ENCODE results near the gene KIF16B. TPM values are rescaled to one million over a fixed set of nuclear protein-coding genes. Genes with fewer than 3 reads are reported as not detected.
A peak's percentile ranks its signal among the peaks of the same experiment; 100 is the strongest.

KIF16B gene
- total and polyA plus RNA-seq, 2 of the 13 experiments (the other 11 are each of a cell fraction or from before 2014, with no cell fraction given), result 6.9 to 18.0 TPM

DNA sequence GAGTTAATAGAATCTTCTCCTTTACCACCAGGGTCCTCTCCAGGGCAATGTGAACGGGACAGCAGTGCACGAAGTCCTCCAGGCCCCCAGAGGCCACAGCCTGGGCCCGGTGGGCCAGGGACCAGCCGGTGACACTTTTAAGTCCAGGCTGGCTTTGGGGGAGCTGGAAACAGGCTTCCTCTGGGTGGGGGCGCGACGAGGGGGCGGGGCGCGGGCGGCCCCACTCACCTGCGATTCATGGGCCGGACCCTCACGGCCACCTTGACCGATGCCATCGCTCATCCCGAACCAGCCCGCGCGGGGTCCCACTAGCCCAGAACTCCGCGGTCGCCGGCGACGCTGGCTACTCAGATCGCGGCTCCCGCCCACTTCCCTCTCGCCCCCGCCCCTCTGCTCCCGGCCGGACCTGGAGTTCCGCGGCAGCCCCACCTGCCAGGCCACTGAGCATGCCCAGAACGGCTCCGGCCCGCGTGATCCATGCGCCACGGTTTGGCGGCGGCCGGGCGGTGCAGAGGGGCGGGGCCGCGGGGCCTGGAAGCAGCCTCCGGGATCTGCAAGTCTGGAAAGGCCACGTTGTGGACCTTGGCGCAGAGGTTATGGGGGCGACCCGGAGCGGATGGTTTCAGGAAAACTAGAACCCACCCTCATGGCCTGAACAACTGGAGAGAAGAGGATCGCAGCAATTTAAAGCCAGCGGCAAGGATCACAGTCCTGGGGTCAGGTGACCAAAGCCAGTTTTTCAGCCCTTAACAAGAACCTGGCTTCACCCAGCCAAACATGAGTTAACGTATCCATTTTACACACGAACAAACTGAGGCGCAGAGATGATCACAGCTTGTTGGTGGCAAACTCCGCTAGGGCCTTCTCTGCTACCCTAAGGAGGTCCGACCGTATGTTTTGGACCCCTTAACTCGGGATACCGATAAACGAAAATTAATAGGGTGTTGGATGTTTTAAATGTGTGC, at the start of gene KIF16B (continued):
- TF ChIP-seq ZNF512B (CRISPR knock-in tag; IDR thresholded peaks at IDR 0.05; ENCODE audit: borderline replicate concordance) (no peak; the same call in 1 of the 2 replicates), KLF16 (CRISPR knock-in tag; IDR thresholded peaks at IDR 0.05) (peak in 1 of 2 experiments; percentile 99; a peak in 2 of 4 replicates), ZNF24 (IDR thresholded peaks at IDR 0.05) (peak; percentile 84), ZNF839 (CRISPR knock-in tag; IDR thresholded peaks at IDR 0.05; ENCODE audit: borderline replicate concordance) (0 out of 2 replicates have a peak, but pooled peaks have one; percentile 42), ZHX2 (IDR thresholded peaks at IDR 0.05; ENCODE audit: low read depth) (no peak; the same call in 1 of the 2 replicates), ZHX2 (CRISPR knock-in tag; IDR thresholded peaks at IDR 0.05; ENCODE audit: borderline replicate concordance) (no peak), MTF1 (CRISPR knock-in tag; IDR thresholded peaks at IDR 0.05) (peak; percentile 12; the same call in 1 of the 2 replicates), SMARCC2 (IDR thresholded peaks at IDR 0.05) (no peak), ZNF782 (CRISPR knock-in tag; IDR thresholded peaks at IDR 0.05; ENCODE audit: borderline replicate concordance) (peak; percentile 86; the same call in 1 of the 2 replicates), SAFB2 (CRISPR knock-in tag; IDR thresholded peaks at IDR 0.05; ENCODE audit: borderline replicate concordance, low read depth) (peak; percentile 89), SIN3B (IDR thresholded peaks at IDR 0.05; ENCODE audit: low read length) (peak; percentile 51; the same call in 1 of the 2 replicates), FOXP1 (IDR thresholded peaks at IDR 0.05) (no peak), FOXP1 (CRISPR knock-in tag; IDR thresholded peaks at IDR 0.05) (peak; percentile 53; the same call in 1 of the 2 replicates), ZNF264 (CRISPR knock-in tag; IDR thresholded peaks at IDR 0.05) (peak; percentile 83; the same call in 1 of the 2 replicates)
- TF ChIP-seq, protein P1, sequence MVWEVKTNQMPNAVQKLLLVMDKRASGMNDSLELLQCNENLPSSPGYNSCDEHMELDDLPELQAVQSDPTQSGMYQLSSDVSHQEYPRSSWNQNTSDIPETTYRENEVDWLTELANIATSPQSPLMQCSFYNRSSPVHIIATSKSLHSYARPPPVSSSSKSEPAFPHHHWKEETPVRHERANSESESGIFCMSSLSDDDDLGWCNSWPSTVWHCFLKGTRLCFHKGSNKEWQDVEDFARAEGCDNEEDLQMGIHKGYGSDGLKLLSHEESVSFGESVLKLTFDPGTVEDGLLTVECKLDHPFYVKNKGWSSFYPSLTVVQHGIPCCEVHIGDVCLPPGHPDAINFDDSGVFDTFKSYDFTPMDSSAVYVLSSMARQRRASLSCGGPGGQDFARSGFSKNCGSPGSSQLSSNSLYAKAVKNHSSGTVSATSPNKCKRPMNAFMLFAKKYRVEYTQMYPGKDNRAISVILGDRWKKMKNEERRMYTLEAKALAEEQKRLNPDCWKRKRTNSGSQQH (CRISPR knock-in tag; IDR thresholded peaks at IDR 0.05; ENCODE audit: low read depth), result peak; percentile 93
- TF ChIP-seq, protein P2, sequence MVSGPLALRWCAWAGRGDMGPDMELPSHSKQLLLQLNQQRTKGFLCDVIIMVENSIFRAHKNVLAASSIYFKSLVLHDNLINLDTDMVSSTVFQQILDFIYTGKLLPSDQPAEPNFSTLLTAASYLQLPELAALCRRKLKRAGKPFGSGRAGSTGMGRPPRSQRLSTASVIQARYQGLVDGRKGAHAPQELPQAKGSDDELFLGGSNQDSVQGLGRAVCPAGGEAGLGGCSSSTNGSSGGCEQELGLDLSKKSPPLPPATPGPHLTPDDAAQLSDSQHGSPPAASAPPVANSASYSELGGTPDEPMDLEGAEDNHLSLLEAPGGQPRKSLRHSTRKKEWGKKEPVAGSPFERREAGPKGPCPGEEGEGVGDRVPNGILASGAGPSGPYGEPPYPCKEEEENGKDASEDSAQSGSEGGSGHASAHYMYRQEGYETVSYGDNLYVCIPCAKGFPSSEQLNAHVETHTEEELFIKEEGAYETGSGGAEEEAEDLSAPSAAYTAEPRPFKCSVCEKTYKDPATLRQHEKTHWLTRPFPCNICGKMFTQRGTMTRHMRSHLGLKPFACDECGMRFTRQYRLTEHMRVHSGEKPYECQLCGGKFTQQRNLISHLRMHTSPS (CRISPR knock-in tag; IDR thresholded peaks at IDR 0.05; ENCODE audit: low read depth), result no peak
